GM19025 (cell line): ENCODE data around the gene TMEM60.

ENCODE experiments used
- ATAC-seq: cut with Tn5 transposase; IDR thresholded peaks from one replicate; pipeline ENCODE4 v1.9.1; 2021; ENCODE audit warnings: mild to moderate bottlenecking, low read depth, moderate library complexity; ENCODE audit not compliant: unreplicated experiment

The TMEM60 gene

GRCh38 chr7:77782383-77782782 lies 15.9 kb downstream of the TMEM60 start:
- no peak for ATAC-seq

- ATAC-seq, result no peak
Measured at GRCh38 chr7:77778535-77778934, 19.7 kb downstream of the TMEM60 start.

GRCh38 chr7:77771901-77772300 lies 26.3 kb downstream of the TMEM60 start:
- no peak for ATAC-seq

- ATAC-seq, result no peak
Measured at GRCh38 chr7:77770316-77770715, 27.9 kb downstream of the TMEM60 start.

- no peak for ATAC-seq
Measured at GRCh38 chr7:77766801-77767605, 31.2 kb downstream of the TMEM60 start.

- no peak for ATAC-seq
Measured at GRCh38 chr7:77765906-77766800, 32.1 kb downstream of the TMEM60 start.

GRCh38 chr7:77765481-77765880 lies 32.8 kb downstream of the TMEM60 start:
- ATAC-seq, result no peak

GRCh38 chr7:77760809-77761453 lies 37.3 kb downstream of the TMEM60 start:
- ATAC-seq, result no peak

- ATAC-seq, result no peak
Measured at GRCh38 chr7:77759294-77759889, 38.8 kb downstream of the TMEM60 start.

GRCh38 chr7:77757589-77757988 lies 40.6 kb downstream of the TMEM60 start:
- peak; percentile 91 for ATAC-seq

GRCh38 chr7:77753173-77753572 lies 45.1 kb downstream of the TMEM60 start:
- ATAC-seq, result no peak

- ATAC-seq, result no peak
Measured at GRCh38 chr7:77752016-77752415, 46.2 kb downstream of the TMEM60 start.

- no peak for ATAC-seq
Measured at GRCh38 chr7:77747718-77748117, 50.5 kb downstream of the TMEM60 start.

- ATAC-seq, result no peak
Measured at GRCh38 chr7:77747178-77747577, 51.1 kb downstream of the TMEM60 start.

GRCh38 chr7:77746824-77747165 lies 51.4 kb downstream of the TMEM60 start:
- no peak for ATAC-seq

GRCh38 chr7:77746164-77746823 lies 51.9 kb downstream of the TMEM60 start:
- no peak for ATAC-seq

GRCh38 chr7:77745746-77746145 lies 52.5 kb downstream of the TMEM60 start:
- ATAC-seq, result no peak
